Activated CD8-positive, alpha-beta memory T cell treated with anti-CD3 and anti-CD28 coated beads for 4 hours (primary cell): ENCODE data around the gene PLGRKT.
"Not testable (repeated sequence)": the region's sequence is repeated elsewhere in the genome, so short reads cannot be mapped to it uniquely, and the experiment has no call there.

ENCODE experiments used
- DNase-seq, 2 donors: peaks; one replicate each; pipeline ENCODE4 v3.0.0-alpha.2; 2020; ENCODE audit warnings: low read depth in 2 of 2

Gene PLGRKT, protein sequence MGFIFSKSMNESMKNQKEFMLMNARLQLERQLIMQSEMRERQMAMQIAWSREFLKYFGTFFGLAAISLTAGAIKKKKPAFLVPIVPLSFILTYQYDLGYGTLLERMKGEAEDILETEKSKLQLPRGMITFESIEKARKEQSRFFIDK

DNA sequence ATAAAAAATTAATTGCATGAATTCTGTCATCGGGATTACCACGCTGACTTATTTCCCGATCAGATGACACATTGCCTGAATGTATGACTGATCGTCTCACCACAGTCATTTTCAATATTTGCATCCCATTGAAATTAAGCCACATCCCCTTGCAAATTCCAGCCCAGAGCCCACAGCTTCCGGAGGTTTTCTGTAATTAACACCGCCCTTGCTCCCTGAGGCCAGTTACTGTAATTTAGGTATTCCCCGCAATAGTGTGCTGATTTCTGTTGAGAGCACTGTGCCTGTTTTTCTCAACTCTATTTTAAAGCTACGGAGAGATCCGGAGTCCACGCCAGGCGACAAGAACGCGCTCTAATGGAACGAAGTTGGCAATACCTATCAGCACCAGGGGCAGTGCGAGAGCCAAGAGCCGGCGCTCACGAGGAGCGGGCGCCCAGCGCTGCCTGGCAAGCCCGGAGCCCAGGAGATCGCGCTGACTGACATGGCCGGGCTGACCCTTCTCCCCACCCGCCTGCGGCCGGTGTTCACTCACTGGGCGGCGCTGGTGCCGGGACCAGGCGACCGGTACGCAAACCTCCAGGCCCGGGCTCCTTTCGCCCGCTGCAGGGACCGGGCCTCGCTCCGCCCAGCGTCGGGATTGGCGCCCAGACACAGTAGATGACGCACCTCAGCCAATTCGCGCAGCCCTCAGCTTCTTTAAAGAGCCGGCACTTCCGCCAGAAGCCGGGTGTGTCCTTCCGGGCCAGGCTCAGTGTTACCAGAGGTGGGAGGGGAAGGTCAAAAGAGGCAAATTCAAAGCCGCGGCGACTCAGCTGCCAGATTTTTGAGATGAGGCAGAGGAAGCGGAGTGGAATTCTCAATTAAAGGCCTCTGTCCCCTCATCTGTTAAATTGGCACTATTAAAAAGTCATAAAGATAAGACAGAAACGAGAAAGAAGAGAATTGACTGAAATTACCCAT, at the start of gene PLGRKT:
TSS of gene PLGRKT (minus strand) at position 672 of the 963 bp plus-strand sequence. CDS start 5,948 bp downstream, outside the sequence.
- DNase-seq = peak; percentile 76 to 82

DNA sequence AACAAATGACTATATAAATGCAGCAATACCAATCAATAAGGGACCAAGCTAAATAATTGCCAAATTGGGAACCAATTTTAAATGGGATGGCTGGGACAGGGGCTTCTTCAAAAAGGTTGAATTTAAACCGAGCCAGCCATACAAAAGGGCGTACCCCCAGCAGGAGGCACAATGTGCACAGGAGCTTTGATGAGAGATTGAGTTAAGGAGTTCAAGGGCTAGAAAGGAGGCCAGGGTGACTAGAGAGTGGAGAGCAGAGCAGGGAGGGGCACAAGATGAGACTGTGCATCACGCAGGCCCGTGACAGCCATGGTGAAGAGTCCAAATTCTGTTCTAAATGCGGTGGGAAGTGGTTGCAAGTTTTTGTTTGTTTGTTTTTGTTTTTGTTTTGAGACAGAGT, 49.3 kb upstream of the PLGRKT start:
- no peak for DNase-seq

DNA sequence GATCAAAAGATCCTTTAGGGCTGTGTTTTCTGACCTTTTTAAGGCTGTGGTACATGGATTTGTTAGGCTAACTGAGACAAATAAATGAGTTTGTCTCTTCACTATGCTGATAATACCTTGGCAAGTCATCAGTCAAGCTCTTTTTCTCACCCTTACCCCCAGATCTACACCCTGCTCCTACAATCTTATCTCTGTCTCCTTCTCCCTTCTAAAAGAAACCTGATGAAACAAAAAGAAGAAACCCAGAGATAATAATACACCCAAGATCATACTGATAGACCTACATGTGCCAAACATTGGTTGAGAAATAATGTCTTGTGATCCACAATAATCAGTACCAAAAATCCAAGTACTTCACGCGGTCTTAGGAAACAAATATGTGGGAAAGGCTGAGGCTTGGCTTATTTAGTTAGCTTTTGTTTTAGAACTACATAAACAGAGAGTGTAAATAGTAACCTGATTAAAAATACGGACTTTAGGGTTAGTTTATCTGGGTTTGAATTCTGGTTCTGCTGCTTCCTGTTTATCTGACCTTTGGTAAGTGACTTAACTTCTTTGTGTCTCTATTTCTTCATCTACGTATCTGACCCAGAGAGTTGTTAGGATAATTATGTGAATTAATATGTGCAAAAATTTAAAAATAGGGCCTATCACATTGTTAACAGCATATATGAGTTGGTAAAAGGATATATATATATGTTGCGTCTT, 47.8 kb upstream of the PLGRKT start:
- no peak for DNase-seq

DNA sequence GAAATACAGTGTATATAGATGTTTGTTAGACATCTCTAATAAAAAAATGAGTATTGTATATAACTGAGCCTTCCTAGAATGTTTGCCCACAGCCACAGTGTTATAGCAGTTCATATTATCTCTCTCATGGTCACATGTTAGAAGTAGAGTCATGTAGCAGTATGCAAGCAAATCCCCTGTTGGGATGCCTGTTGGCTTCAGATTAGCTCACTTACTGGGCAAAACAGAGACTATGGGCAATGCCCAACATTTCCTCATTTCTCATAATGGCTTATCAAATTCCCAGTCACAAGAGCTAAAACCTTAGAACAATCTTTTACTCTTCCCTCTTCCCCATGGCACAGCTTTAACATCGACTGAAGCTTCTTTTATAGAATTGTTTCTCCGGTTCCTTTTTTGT, 45.6 kb upstream of the PLGRKT start:
- DNase-seq = no peak

DNA sequence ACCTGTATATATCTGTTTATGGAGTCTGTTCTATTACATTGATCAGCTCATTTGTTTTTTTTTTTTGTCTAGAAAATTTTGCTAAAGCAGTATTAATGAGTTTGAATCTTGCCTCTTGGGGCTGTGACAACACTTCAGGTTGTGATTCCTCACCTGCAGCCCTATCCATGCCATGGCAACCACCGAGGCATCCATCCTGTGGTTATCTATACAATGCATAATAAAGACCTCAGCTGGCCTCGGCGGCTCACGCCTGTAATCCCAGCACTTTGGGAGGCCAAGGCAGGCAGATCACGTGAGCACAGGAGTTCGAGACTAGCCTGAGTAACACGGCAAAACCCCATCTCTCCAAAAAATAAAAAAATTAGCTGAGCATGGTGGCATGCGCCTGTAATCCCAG, 44.5 kb upstream of the PLGRKT start:
- no peak for DNase-seq

DNA sequence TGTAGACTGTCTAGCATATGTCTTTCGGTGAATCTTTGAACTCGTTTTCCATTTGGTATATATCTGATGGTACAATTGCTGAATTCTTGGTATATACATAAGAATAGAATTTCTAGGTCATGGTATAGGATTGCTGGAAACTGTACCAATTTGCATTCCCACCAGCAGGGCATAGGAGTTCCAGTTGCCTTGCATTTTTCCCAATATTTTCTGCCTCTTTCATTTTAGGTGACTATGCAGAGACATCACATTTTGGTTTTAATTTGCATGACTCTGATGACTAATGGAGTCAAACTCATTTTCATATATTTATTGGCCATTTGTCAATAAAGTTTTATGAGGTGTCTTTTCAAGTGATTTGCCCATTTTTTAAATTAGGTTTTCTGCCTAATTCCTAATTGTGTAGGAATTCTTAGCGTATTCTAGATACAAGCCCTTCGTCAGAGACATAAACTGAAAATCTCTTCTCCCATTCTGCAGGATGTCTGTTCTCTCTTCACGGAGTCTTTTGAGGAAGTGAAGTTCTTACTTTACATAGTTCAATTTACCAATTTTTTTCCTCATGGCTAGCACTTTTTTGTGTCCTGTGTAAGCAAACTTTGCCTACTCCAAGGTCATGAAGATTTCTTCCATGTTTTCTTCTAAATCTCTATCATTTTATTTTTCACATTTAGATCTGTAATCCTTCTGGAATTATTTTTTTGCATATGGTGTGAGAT, 43.8 kb upstream of the PLGRKT start:
- DNase-seq = no peak

DNA sequence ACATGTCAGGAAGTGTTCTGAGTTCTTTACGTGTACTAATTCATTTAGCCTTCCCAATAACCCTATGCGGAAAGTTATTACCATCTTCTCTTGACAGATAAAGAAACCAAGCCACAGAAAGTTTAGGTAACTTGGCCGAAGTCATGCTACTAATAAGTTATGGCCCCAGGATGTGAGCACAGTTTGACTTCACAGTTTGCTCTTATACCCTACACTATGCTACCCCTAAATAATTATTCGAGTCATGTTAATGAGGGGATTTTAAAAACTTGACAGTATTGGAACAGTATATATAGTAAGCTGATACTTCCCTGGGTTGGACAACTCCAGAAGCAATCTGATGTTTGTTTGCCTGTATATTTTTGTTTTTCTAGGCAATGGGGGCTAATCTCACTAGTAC, 43.2 kb upstream of the PLGRKT start:
- DNase-seq = no peak

DNA sequence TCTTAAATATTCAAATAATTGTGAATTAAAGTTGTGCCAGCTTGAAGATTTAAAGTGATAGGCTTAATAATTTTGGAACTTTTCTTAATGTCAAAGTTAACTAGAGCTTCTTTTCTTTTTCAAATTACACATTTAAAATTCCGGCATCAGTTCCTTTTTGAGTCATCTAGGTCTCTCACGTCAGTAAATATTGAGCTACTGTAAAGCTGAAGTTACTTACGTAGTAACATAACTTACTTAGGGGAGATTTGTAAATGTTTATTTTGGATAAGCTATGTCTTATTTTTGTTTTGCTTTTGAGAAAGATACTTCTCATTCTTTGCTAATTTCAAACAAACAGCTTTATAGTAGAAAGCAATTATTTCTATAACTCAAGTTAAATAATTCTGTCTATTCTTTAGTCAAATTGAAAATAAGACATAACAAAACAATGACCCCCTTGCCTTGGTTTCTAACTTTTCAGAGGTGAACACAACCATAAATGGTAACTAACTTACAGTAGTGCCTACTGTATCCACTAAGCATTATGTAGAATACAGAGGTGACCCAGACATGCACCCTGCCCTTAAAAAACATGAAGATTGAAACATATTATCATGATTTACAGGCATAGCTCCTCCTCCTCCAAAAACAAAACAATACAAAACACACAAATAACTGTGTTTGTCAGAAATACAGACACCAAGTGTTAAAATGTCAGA, 42.4 kb upstream of the PLGRKT start:
- DNase-seq = no peak

DNA sequence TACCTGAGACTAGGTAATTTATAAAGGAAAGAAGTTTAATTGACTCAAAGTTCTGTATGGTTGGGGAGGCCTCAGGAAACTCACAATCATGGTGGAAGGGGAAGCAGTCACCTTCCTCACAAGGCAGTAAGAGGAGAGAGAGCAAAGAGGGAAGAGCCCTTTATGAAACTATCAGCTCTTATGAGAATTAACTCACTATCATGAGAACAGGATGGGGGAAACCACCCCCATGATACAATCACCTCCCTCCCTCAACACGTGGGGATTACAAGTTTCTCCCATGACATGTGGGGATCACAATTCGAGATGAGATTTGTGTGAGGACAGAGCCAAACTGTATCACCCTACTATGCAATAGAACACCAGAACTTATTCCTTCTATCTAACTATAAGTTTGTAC, 40.5 kb upstream of the PLGRKT start:
- no peak for DNase-seq

DNA sequence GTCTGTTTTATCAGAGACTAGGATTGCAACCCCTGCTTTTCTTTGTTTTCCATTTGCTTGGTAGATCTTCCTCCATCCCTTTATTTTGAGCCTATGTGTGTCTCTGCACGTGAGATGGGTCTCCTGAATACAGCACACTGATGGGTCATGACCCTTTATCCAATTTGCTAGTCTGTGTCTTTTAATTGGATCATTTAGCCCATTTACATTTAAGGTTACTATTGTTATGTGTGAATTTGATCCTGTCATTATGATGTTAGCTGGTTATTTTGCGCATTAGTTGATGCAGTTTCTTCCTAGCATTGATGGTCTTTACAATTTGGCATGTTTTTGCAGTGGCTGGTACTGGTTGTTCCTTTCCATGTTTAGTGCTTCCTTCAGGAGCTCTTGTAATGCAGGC, 37.9 kb upstream of the PLGRKT start:
- DNase-seq = not testable (repeated sequence)

DNA sequence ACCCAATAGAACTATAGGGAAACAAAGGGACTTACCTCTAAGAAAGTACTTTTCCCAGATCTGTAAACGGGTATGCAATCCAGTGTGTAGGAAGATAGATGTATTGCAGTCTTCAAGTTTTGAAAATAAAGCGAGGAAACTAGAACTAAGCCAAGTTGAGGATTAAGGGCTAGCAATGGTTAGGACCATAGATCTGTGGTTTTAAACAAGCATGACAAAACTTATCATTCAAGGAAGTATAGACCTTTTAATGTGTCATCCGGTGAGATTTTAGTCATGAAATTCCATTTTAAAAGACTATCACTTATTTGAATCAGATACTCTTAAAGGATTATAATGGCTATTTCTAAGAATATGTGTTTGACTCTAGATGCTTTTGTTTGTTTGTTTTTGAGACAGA, 33.1 kb upstream of the PLGRKT start:
- DNase-seq = no peak

DNA sequence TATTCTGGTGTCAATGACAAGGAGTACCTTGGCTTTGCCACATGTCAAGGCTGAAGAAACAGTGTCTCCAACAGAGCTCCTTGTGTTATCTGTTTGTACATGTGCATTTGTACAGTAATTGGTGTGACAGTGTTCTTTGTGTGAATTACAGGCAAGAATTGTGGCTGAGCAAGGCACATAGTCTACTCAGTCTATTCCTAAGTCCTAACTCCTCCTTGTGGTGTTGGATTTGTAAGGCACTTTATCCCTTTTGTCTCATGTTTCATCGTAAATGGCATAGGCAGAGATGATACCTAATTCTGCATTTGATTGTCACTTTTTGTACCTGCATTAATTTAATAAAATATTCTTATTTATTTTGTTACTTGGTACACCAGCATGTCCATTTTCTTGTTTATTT, 32.4 kb upstream of the PLGRKT start:
- DNase-seq = no peak

DNA sequence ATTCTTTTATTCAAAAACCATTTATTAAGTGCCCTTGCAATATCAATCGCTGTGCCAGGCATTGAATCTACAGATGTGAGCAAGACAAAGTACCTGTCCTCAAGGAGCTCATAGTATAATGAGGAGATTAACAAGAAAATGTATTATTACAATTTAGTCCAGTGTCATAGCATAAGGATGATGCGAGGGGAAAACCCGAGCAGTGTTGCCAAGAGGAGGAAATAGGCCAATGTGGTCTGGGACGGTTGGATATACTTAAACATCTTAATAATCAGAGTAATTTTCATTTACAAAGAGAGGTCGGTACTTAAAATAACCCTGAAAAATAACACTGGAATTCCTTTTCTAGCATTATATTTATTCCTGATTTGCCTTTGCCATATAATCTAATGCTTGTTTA, 31.1 kb upstream of the PLGRKT start:
- no peak for DNase-seq

DNA sequence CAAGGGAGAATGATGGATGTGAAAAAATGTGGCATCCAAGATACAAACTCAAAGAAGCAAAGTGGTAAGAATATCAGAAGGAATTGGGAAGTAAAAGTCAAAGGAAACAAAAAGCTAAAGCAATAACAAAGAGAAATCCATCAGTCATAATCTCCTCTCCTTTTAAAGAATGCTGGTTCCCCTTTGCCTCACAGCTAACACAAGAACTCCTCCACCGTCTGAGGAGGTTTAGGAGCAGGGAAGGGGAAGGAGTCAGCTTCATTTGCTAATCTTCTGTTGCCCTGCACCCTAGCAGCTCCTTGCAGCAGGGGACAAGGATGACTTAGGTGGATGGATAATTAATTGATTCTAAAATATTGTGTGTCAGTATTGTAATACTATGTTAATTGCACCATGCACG, 29.0 kb upstream of the PLGRKT start:
- no peak for DNase-seq

DNA sequence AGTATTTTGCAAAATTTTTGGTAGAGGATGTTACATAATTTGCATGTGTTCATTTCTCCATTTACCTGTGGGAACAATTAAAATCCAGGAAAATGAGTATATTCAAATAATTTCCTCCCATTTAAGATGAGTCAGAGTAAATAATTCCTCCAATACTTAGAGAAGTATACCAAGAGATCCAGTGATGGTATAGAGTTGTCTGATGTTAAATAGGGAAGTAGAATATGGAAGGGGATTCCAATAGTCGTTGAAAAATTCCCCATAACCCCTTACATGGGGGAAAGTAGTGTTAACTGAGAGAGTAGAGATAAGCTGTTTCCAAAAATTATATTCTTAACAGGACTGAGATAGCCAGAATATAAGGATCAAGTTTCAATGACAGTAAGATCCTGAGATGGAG, 28.3 kb upstream of the PLGRKT start:
- no peak for DNase-seq

DNA sequence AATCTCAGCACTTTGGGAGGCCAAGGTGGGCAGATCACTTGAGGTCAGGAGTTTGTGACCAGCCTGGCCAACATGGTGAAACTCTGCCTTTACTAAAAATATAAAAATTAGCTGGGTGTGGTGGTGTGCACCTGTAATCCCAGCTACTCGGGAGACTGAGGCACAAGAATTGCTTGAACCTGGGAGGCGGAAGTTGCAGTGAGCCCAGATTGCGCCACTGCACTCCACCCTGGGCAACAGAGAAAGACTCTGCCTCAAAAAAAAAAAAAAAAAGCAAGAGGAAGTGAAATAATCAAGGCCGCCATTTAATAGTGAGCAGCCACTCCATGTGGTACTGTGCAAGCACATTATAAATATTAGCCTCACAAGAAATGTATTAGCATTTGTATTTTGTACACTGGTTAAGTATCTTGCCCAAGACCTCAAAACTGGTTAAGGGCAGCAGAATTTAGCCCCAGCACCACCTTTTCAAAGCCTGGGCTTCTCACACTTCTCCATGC, 27.2 kb upstream of the PLGRKT start:
- DNase-seq = not testable (repeated sequence)

DNA sequence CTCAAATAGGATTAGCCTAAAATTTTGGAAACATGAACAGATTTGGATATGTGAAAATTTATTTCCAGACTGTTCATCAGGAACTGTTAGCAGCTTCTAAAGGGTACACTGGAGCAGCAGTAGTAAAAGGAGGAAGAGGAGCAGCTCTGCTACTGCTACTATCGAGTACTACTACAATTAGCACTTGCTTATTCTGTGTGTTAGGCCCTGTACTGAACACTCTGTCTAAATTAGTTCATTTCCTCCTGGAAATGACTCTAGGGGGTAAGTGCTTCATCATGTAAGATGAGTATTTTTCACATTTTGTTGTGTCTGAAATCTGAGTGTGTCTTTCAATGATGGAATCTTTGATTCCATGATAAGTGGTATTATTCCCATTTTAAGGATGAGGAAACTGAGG, 22.4 kb upstream of the PLGRKT start:
- DNase-seq = no peak

DNA sequence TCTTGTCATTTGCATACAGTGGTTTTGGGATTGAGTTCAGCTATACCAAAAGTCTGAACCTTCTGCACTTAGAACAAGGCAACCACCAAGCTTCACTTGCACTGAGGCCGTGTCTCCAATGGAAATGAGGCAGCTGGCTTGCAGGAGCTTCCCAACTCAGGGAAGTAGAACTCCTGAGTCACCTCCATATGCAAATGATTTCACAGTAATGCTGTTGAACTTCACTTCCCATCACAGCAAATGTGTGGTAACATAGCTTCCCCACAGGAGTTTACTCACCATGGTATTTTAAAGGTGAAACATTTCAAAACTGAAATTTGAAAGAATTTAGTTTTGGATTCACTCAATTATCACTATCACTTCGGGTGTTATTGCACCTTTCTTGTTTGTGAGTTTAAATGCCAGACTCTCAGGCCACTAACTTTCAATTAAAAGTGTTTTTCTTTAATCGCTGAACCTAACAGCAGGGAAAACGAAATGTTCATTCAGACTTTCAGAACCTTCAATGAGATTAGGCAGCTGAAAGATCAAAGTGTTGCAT, 21.6 kb upstream of the PLGRKT start:
- DNase-seq = no peak

DNA sequence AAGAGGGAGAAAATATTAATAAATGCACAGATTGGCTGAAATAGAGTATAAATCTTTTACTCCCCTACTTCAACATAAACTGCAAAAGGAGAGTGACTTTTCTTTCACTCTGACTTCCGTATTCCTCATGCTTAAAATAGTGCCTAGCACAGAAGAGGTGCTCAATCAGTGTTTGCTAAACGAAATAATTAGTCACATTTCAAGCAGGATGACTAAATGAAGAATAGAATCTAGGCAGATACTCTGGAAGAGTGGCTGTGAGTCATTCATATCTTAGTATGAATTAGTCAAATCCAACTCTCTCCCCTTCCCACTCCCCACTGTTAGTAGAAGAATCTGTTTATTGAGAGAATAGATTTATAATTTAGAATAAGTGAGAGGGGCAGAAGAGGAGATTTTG, 17.5 kb upstream of the PLGRKT start:
- DNase-seq = no peak

DNA sequence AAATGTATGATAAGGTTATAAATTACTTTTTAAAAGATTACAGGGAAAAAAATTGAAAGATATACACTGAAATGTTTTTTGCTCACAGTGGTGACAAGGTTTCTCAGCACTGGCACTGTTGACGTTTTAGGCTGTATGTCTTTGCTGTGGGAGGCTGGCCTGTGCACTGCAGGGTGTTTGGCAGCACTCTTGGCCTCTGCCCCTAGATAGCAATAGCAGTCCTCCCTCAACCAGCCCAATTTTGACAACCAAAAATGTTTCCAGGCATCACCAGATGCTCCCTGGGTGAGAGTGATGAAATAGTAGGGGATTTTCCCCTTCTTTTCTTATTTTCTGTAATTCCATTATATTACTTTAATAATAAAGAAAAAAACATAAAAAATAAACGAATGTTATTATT, 15.9 kb upstream of the PLGRKT start:
- no peak for DNase-seq

DNA sequence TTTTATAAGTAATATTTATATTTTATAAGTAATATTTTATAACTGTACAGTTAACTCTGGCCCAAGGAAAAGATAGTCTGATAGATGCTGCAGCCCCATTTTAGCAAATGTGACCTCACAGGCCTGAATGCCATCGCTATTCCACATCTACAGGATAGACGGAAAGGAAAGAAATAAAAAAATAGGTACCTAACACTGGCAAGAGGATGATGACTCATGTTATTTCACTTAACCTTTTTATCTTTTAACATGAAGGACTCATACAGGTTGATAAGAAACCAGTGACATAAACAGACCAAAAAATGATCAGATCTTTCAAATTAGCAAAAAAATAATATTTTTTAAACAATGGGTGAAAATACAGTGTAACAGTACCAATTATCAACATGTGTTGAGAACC, 15.3 kb upstream of the PLGRKT start:
- no peak for DNase-seq
